SK-N-MC (cell line): ENCODE data around the gene FARSB.

Source experiments
- EZH2 ChIP-seq: fragments of 200-600 bp; sonication (generic); IDR thresholded peaks from one replicate; pipeline ENCODE4 v1.6.1; 2017; ENCODE audit warnings: antibody characterized with exemption
- FOXP2 ChIP-seq: optimal IDR thresholded peaks from 2 replicates; pipeline ENCODE3; 2011; ENCODE audit warnings: mild to moderate bottlenecking, moderate library complexity; ENCODE audit not compliant: insufficient read depth; ENCODE audit errors: extremely low read length, control extremely low read depth
- POLR2AphosphoS5 ChIP-seq: IDR thresholded peaks from 2 replicates; pipeline ENCODE4 v1.6.1; 2012; ENCODE audit warnings: mild to moderate bottlenecking, low read depth, low read length, borderline replicate concordance

GRCh38 chr2:222604749-222605515, 51.0 kb downstream of the FARSB start:
- TF ChIP-seq POLR2AphosphoS5: no peak
- no peak for TF ChIP-seq EZH2
- no peak for TF ChIP-seq FOXP2
